DMS 273 (cell line): Measurements from ENCODE around the gene P2RY13.

Experiments
- DNase-seq: peaks from one replicate; lab custom pipeline; 2025; ENCODE audit not compliant: unreplicated experiment; lab: John Stamatoyannopoulos, UW

The P2RY13 gene

DNA sequence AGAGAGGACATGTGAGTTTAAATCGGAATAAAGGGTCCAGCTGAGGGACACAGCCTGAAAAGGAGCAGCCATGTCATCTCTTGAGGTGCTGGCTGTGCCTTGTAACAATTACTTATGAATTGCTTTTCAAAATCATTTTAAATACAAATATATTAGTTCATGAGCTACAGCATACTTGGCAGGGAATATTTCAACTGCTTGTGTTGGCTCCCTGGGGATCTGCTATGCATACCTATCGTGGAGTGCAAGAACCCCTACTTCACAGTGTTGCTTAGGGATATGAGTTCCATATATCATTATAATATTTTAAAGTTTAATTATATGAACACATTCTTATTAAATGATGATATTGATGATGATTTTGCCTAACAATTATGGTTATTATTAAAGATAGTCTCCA lies 31.9 kb downstream of the P2RY13 start:
- DNase-seq = no peak

DNA sequence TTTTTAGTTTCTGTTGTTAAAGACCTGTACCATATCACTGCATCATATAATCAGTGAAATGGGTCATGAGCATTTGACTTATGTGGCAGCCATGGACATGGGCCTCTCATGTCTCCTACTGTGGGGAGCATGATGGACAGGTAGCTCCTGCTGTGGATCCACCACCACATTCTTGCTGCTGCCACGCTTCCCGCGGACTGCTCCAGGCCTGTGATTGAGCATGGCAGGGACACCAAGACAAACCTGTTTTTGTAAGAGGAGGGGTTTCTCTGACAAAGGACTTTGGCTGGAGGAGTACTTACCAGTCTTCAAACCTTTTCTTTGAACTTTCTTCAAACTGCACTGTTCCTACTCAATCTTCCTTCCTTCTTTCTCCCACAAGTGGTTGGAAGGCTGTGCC lies 33.1 kb downstream of the P2RY13 start:
- no peak for DNase-seq

DNA sequence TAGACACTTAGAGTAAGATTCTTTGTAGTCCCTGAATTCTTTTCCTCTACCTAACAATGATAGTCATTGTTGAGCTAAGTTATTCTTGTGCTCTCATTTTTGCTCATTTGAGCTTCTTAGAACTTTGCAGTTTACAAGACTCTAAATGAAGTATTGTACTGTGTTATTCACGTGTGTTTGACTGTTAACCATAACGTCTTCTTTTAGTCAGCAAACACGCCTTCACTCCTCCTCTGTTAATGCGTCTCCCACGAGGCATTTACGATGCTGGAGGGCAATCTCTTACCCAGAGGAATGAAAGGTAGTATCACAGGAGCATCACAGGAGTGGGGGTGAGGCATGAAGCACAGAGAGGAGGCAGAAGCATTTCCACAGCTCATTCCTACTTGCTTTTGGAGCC lies 36.2 kb downstream of the P2RY13 start:
- DNase-seq = no peak

DNA sequence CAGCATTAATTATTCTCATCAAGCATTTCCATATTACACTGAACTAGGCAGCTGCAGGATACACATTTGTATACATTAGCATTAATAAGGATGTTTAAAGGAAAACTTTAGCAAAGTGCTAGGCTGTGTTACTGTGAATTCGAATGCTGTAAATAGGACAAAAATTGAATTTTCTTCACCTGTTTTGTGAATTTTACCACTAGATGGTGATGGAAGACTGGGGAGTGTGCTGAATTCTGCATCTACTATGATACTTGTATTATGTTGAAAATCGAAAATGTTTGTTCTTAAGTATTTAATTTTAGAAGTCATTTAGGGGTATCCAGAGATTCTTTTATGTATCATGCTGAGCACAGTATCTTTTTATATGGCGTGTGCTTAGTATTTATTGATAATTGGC lies 38.7 kb downstream of the P2RY13 start:
- peak; percentile 27 for DNase-seq

DNA sequence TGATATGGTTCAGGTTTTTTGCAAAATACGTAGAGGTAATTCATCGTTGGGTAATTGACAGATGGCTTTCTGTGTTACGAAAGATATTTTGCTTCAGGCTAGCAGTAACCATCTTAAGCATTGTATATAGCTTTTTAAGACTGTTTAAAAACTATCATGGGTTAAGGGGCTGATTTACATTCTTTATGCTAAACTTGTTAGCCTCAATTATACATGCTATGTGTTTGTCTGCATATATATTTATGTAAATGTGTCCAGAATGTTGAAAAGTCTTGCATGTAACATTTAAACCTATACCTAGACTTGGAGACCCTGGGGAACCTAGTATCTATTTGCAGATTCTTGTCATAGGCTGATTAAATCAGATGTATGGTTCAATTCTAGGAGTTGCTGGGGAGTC lies 39.9 kb downstream of the P2RY13 start:
- DNase-seq = no peak

DNA sequence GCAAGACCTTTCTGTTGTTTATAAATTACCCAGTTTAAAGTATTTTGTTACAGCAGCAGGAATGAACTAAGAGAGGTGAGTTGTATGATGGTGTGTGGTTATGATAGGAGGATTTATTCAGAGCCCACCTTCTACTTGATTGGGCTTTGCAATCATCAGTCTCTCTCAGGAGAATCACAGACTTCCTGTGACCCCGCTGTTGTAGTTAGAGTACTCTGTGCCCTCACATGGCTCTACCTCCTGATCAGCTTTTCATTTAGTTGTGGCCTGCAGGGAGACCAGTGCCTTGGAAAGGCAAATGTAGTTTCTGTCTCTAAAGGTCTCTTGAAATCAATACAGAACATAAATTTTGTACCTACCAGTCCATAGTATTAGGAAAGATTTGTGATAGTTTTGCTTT lies 43.4 kb downstream of the P2RY13 start:
- no peak for DNase-seq

DNA sequence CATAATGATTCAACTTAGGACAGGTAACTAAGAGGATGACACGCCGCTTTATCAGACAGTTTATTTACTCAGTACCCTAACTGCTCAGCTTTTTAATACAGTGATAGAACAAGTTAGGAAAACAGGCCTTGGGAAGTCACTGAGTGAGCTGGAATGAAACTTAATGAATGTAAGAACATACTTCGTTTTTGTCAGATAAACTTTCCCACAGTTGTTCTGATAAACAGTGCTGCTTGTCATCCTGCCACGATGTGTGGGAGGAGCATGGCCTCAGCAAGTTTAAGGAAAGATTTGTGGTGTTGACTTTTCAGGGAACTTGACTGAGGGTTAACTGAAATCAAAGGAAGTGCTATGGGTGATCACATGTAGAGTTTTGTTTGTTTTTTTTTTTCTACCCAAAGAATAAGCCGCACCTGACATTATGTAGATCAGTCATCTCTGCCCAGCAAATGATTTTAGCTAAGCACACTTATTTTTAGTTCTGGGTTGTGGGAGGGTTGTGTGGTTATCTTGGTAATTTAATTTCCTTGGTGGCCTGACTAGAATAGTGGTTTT lies 45.4 kb downstream of the P2RY13 start:
- no peak for DNase-seq

DNA sequence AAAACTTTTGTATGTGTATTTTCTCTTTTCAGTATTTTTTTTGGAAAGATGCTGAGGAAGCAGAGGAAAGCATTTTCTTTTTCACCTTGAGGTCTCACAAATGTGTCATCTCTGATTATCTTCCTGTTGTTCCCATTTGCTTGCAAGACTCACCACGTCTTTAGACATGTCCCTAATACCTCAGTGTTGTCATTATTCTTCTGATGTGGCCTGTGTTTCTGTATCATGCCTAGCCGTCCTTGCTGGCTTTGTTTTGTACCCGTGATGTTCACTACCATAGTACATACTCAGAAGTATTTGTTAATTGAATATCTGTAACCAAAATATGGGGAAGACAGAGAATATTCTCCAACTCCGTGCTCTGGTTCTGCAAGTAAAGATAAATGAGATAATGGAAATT lies 46.0 kb downstream of the P2RY13 start:
- no peak for DNase-seq

DNA sequence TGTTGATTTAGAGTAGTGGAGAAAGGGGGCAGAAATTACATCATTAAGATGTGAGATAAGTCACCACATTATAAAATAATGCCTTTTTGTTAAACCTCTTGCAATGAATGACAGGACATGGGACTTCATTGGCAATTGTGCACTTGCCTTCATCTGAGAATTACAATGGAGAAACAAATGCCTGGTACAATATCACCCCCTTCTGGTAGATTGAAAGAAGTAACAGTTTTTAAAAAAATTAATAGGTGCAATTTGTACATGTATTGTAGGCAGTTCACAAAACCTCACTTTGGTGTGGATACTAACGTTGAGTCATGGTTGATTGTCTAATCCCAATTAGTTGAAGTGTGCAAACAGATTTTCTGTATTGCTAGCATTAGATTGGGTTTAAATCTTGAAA lies 46.4 kb downstream of the P2RY13 start:
- DNase-seq = peak; percentile 76

- DNase-seq = no peak
Measured at GRCh38 chr3:151281671-151282324, 47.6 kb downstream of the P2RY13 start.

DNA sequence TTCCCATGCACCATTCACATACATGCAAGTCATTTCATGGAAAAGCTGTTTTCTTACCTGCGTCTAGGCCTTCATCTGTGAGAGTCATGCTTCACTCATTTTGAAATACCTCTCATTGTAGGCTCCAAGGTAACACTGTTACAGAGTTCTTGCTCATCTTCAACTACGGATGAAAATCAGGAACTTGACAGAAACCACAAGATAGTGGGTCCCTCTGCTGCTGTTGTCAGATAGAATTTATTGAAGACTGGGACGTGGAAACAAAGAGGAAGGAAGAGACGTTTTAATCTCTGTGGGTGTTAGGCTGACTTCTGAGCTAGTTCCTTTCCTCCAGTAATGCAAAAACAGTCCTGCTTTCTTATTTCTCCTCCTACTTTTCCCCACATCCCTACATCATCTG lies 51.1 kb downstream of the P2RY13 start, which contains the start of gene P2RY14:
P2RY14 (minus strand) TSS at position 313 of the 400 bp plus-strand sequence. CDS start 64,226 bp downstream, outside the sequence.
- no peak for DNase-seq

GRCh38 chr3:151276687-151277042 lies 52.7 kb downstream of the P2RY13 start:
- no peak for DNase-seq
